Measurements from ENCODE around the gene STARD10.

The STARD10 gene

GRCh38 chr11:72707032-72707431 is 86.8 kb downstream of the STARD10 start:
- no peak overlapping the region for H3K4me3 ChIP-seq (ENCODE audit: low read depth, low read length, poor library complexity, severe bottlenecking)
- no peaks in the 10 kb centered on the region for H3K4me1 ChIP-seq (ENCODE audit: insufficient read depth, low read length, severe bottlenecking)
- no peak overlapping the region for H2AFZ ChIP-seq (ENCODE audit: low read length)
- no peak for TF ChIP-seq EZH2 (IDR thresholded peaks at IDR 0.05; ENCODE audit: borderline replicate concordance, low read length)
- no peak for TF ChIP-seq CTCF (IDR thresholded peaks at IDR 0.05; ENCODE audit: low read length)
- no peaks in the 10 kb centered on the region for H3F3A ChIP-seq (ENCODE audit: insufficient read depth, low read length)
- H3K36me3 ChIP-seq (ENCODE audit: insufficient read depth, low read length): peaks cover 77% of the 10 kb centered on the region; the same call in 1 of the 2 replicates
- no peaks in the 10 kb centered on the region for H3K27me3 ChIP-seq (ENCODE audit: insufficient read depth, low read length)
- no peaks in the 10 kb centered on the region for H3K9me3 ChIP-seq (ENCODE audit: low read length)
- H3K27ac ChIP-seq (ENCODE audit: low read depth, low read length, poor library complexity, severe bottlenecking): no peak overlapping the region
- no peaks in the 10 kb centered on the region for H3K9me2 ChIP-seq (ENCODE audit: low read depth, low read length)
- no peaks in the 10 kb centered on the region for H4K20me1 ChIP-seq (ENCODE audit: insufficient read depth, low read length)
- no peak overlapping the region for H3K9ac ChIP-seq (ENCODE audit: low read length)
- H3K4me2 ChIP-seq (ENCODE audit: low read length): no peak overlapping the region
- no peaks in the 10 kb centered on the region for H3K79me2 ChIP-seq (ENCODE audit: insufficient read depth, low read length)

GRCh38 chr11:72706579-72706978 is 87.3 kb downstream of the STARD10 start:
- Histone ChIP-seq H3K4me1 (ENCODE audit: insufficient read depth, low read length, severe bottlenecking) (no peaks in the 10 kb centered on the region), H3K4me2 (ENCODE audit: low read length) (no peak overlapping the region), H3K9me2 (ENCODE audit: low read depth, low read length) (no peaks in the 10 kb centered on the region), H3K27me3 (ENCODE audit: insufficient read depth, low read length) (no peaks in the 10 kb centered on the region), H3K9me3 (ENCODE audit: low read length) (no peaks in the 10 kb centered on the region), H4K20me1 (ENCODE audit: insufficient read depth, low read length) (no peaks in the 10 kb centered on the region), H3K27ac (ENCODE audit: low read depth, low read length, poor library complexity, severe bottlenecking) (no peak overlapping the region), H3K79me2 (ENCODE audit: insufficient read depth, low read length) (no peaks in the 10 kb centered on the region), H3K9ac (ENCODE audit: low read length) (no peak overlapping the region), H3K4me3 (ENCODE audit: low read depth, low read length, poor library complexity, severe bottlenecking) (no peak overlapping the region), H3K36me3 (ENCODE audit: insufficient read depth, low read length) (peaks cover 78% of the 10 kb centered on the region; the same call in 1 of the 2 replicates), H2AFZ (ENCODE audit: low read length) (no peak overlapping the region), H3F3A (ENCODE audit: insufficient read depth, low read length) (no peaks in the 10 kb centered on the region)
- TF ChIP-seq CTCF (IDR thresholded peaks at IDR 0.05; ENCODE audit: low read length) (no peak), EZH2 (IDR thresholded peaks at IDR 0.05; ENCODE audit: borderline replicate concordance, low read length) (no peak)

- Histone ChIP-seq H3K27ac (ENCODE audit: low read depth, low read length, poor library complexity, severe bottlenecking) (no peak overlapping the region), H3K9me3 (ENCODE audit: low read length) (no peaks in the 10 kb centered on the region), H3F3A (ENCODE audit: insufficient read depth, low read length) (no peaks in the 10 kb centered on the region), H4K20me1 (ENCODE audit: insufficient read depth, low read length) (no peaks in the 10 kb centered on the region), H3K79me2 (ENCODE audit: insufficient read depth, low read length) (no peaks in the 10 kb centered on the region), H3K9ac (ENCODE audit: low read length) (no peak overlapping the region), H3K4me1 (ENCODE audit: insufficient read depth, low read length, severe bottlenecking) (no peaks in the 10 kb centered on the region), H3K27me3 (ENCODE audit: insufficient read depth, low read length) (no peaks in the 10 kb centered on the region), H3K36me3 (ENCODE audit: insufficient read depth, low read length) (peaks cover 79% of the 10 kb centered on the region; the same call in 1 of the 2 replicates), H2AFZ (ENCODE audit: low read length) (no peak overlapping the region), H3K9me2 (ENCODE audit: low read depth, low read length) (no peaks in the 10 kb centered on the region), H3K4me2 (ENCODE audit: low read length) (no peak overlapping the region), H3K4me3 (ENCODE audit: low read depth, low read length, poor library complexity, severe bottlenecking) (no peak overlapping the region)
- TF ChIP-seq EZH2 (IDR thresholded peaks at IDR 0.05; ENCODE audit: borderline replicate concordance, low read length): no peak
- TF ChIP-seq CTCF (IDR thresholded peaks at IDR 0.05; ENCODE audit: low read length): no peak
These were observed 88.1 kb downstream of the STARD10 start for GRCh38 chr11:72705442-72706365.
